SU-DHL-6 (cell line): ENCODE data around the gene TSGA10IP.

Experiments
- CTCF ChIP-seq: fragments of 200-600 bp; sonication (generic); IDR thresholded peaks from one replicate; pipeline ENCODE4 v1.5.1; 2017; ENCODE audit warnings: antibody characterized with exemption, mild to moderate bottlenecking, low read length, moderate library complexity; ENCODE audit not compliant: insufficient read depth, poor library complexity, severe bottlenecking
- EZH2phosphoT487 ChIP-seq: fragments of 200-600 bp; sonication (generic), shearing (Covaris generic); conservative IDR thresholded peaks from 2 replicates; pipeline ENCODE4 v1.6.1; 2018; ENCODE audit warnings: mild to moderate bottlenecking, antibody characterized with exemption, low read length, moderate library complexity, mixed read lengths

GRCh38 chr11:65918211-65919140 lies 26.8 kb upstream of the TSGA10IP start, which contains the start of gene C11orf68:
- TF ChIP-seq CTCF (no peak), EZH2phosphoT487 (no peak)
